HUES64 (cell line): Measurements from ENCODE around the gene POU1F1.

Experiments used
- H3K27ac ChIP-seq: 2 replicates; pipeline ENCODE4 v1.7.0; 2013; ENCODE audit warnings: low read depth, low read length, inconsistent platforms
- H3K27me3 ChIP-seq: 2 replicates; pipeline ENCODE4 v1.6.1; 2013; ENCODE audit warnings: mild to moderate bottlenecking, low read length; ENCODE audit not compliant: insufficient read depth
- H3K36me3 ChIP-seq: 2 replicates; pipeline ENCODE4 v1.6.1; 2013; ENCODE audit warnings: mild to moderate bottlenecking, low read length; ENCODE audit not compliant: insufficient read depth
- H3K4me1 ChIP-seq: 2 replicates; pipeline ENCODE4 v1.6.1; 2013; ENCODE audit warnings: mild to moderate bottlenecking, low read length, moderate library complexity; ENCODE audit not compliant: insufficient read depth
- H3K4me3 ChIP-seq: 2 replicates; pipeline ENCODE4 v1.5.1; 2013; ENCODE audit warnings: mild to moderate bottlenecking, low read length, moderate library complexity
- H3K9ac ChIP-seq: 2 replicates; pipeline ENCODE4 v1.6.1; 2013; ENCODE audit warnings: mild to moderate bottlenecking, low read depth, low read length
- H3K9me3 ChIP-seq: 2 replicates; pipeline ENCODE4 v1.6.1; 2013; ENCODE audit warnings: low read depth, low read length; ENCODE audit not compliant: insufficient read depth
- WGBS: fragments of 150-250, 120-280 bp; methylation state at CpG from one replicate; pipeline ENCODE4 v1.1.7; 2013; ENCODE audit warnings: missing lambda C conversion rate; 5-methylcytosine and 5-hydroxymethylcytosine counted together

POU1F1 gene

GRCh38 chr3:87298111-87298718 lies 21.8 kb upstream of the POU1F1 start:
- Histone ChIP-seq H3K4me3 (no peak overlapping the region), H3K27me3 (no peaks in the 10 kb centered on the region), H3K36me3 (no peaks in the 10 kb centered on the region), H3K9me3 (no peaks in the 10 kb centered on the region), H3K27ac (no peak overlapping the region), H3K9ac (no peak overlapping the region), H3K4me1 (no peaks in the 10 kb centered on the region)
- WGBS: 33% methylated on average over 2 of the region's 3 CpGs

- Histone ChIP-seq H3K4me1 (no peaks in the 10 kb centered on the region), H3K9ac (no peak overlapping the region), H3K27ac (no peak overlapping the region), H3K27me3 (no peaks in the 10 kb centered on the region), H3K4me3 (no peak overlapping the region), H3K36me3 (no peaks in the 10 kb centered on the region), H3K9me3 (no peaks in the 10 kb centered on the region)
- 94% methylated on average over 7 of the region's 8 CpGs for whole genome bisulfite sequencing
These were observed 12.1 kb upstream of the POU1F1 start for GRCh38 chr3:87288446-87288845.

DNA sequence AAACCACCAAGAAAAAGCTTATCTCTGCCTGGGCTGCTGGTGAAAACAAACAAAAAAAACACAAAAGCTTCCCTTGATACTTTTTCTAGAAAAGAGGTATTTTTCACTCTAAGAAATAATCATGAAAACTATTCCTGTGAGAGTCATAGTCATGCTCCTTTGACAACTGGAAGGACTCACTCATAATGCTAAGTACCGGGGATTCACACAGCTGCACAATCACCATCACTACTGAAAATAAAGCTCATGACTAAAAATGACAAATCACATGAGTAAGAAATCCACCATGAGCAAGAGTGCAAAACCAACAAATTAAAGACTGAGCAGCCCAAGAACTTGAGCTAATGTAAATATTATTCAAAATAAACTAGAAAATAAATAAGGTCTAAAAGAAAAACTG lies 10.6 kb upstream of the POU1F1 start:
- Histone ChIP-seq H3K9me3 (no peaks in the 10 kb centered on the region), H3K36me3 (no peaks in the 10 kb centered on the region), H3K9ac (no peak overlapping the region), H3K4me3 (no peak overlapping the region), H3K27ac (no peak overlapping the region), H3K27me3 (no peaks in the 10 kb centered on the region), H3K4me1 (no peaks in the 10 kb centered on the region)
- 95% methylated on average over 1 of the region's 1 CpG for WGBS

- WGBS: 92% methylated on average over 3 of the region's 4 CpGs
- Histone ChIP-seq H3K4me1 (no peaks in the 10 kb centered on the region; the same call in 1 of the 2 replicates), H3K4me3 (no peak overlapping the region)
These were observed 3.6 kb downstream of the POU1F1 start for GRCh38 chr3:87272718-87273341.

GRCh38 chr3:87270908-87271700 lies 5.3 kb downstream of the POU1F1 start:
- Histone ChIP-seq H3K27me3 (no peaks in the 10 kb centered on the region), H3K27ac (no peak overlapping the region), H3K9ac (no peak overlapping the region), H3K36me3 (no peaks in the 10 kb centered on the region), H3K4me1 (no peaks in the 10 kb centered on the region; the same call in 1 of the 2 replicates), H3K9me3 (no peaks in the 10 kb centered on the region), H3K4me3 (no peak overlapping the region)
- 85% methylated on average over 2 of the region's 4 CpGs for WGBS

More at GRCh38 chr3:87272718-87273341, 3.6 kb downstream of the POU1F1 start:
- Histone ChIP-seq H3K9ac (no peak overlapping the region), H3K36me3 (no peaks in the 10 kb centered on the region), H3K27me3 (no peaks in the 10 kb centered on the region), H3K9me3 (no peaks in the 10 kb centered on the region), H3K27ac (no peak overlapping the region)

DNA sequence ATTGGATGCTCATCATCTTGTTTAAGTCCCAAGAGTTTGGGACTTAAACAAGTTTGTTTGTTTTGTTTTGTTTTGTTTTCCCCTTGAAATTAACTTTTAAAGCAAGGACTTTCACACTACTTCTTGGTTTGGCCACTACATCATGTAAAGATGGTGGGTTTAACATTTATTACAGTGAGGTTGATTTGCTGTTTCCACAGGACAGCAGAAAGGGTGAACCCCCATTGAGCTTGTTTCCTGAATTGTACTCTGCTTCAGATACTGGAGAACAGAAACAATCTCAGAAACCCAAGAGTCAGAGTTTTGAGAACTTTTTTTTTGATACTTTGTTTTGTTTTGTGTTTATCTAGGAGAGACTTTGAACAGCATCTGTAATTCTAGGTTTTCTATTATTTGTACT lies 6.7 kb downstream of the POU1F1 start:
- Histone ChIP-seq H3K9me3 (no peaks in the 10 kb centered on the region), H3K36me3 (no peaks in the 10 kb centered on the region), H3K27me3 (no peaks in the 10 kb centered on the region), H3K4me1 (no peaks in the 10 kb centered on the region; the same call in 1 of the 2 replicates), H3K4me3 (no peak overlapping the region), H3K9ac (no peak overlapping the region), H3K27ac (no peak overlapping the region)

DNA sequence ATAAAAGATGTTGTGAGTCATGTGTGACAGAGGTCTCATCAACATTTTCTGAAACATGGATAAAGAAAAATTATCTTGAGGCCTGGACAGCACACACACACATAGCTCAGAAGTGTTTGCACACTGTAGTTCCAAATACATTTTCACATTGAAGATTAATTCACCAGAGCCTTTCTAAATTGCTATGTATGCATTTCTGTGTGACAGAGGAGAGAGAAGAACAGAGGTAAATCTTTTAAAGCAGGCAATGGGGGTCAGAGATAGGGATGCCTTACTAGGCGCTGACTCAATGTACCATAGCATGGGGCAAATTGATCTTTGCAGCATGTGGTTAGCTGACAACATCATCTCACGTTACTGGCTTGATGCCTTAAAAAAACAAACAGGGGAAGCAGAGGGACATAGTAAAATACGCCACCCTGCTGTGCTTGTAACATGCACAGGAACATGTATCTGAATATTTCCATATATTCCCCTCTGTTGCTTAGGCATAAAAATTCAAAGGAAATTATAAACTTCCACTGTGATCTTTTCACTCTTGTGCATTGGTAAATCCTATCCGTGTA lies 7.7 kb downstream of the POU1F1 start:
- H3K9ac ChIP-seq: no peak overlapping the region
- H3K9me3 ChIP-seq: no peaks in the 10 kb centered on the region
- H3K27ac ChIP-seq: no peak overlapping the region
- no peaks in the 10 kb centered on the region for H3K27me3 ChIP-seq
- no peaks in the 10 kb centered on the region for H3K36me3 ChIP-seq
- 78% methylated on average over 3 of the region's 4 CpGs for WGBS
- no peaks in the 10 kb centered on the region; the same call in none of the 2 replicates for H3K4me1 ChIP-seq
- no peak overlapping the region for H3K4me3 ChIP-seq

GRCh38 chr3:87267953-87268645 lies 8.3 kb downstream of the POU1F1 start:
- Histone ChIP-seq H3K4me1 (no peaks in the 10 kb centered on the region; the same call in none of the 2 replicates), H3K27me3 (no peaks in the 10 kb centered on the region), H3K36me3 (no peaks in the 10 kb centered on the region), H3K9me3 (no peaks in the 10 kb centered on the region), H3K4me3 (no peak overlapping the region), H3K27ac (no peak overlapping the region), H3K9ac (no peak overlapping the region)
- 95% methylated on average over 7 of the region's 8 CpGs for WGBS

GRCh38 chr3:87261925-87262324 lies 14.5 kb downstream of the POU1F1 start:
- no peaks in the 10 kb centered on the region; the same call in 1 of the 2 replicates for H3K4me1 ChIP-seq
- 98% methylated on average over 2 of the region's 2 CpGs for WGBS

GRCh38 chr3:87260270-87260669 lies 16.1 kb downstream of the POU1F1 start:
- 58% methylated on average over 4 of the region's 4 CpGs for WGBS
- H3K4me3 ChIP-seq: no peak overlapping the region
- H3K9ac ChIP-seq: no peak overlapping the region
- no peaks in the 10 kb centered on the region for H3K27me3 ChIP-seq
- peaks cover 4% of the 10 kb centered on the region; the same call in 1 of the 2 replicates for H3K36me3 ChIP-seq
- H3K4me1 ChIP-seq: no peaks in the 10 kb centered on the region; the same call in 1 of the 2 replicates
- H3K9me3 ChIP-seq: no peaks in the 10 kb centered on the region
- H3K27ac ChIP-seq: no peak overlapping the region

More at GRCh38 chr3:87261925-87262324, 14.5 kb downstream of the POU1F1 start:
- Histone ChIP-seq H3K9me3 (no peaks in the 10 kb centered on the region), H3K27ac (no peak overlapping the region), H3K4me3 (no peak overlapping the region), H3K27me3 (no peaks in the 10 kb centered on the region), H3K36me3 (no peaks in the 10 kb centered on the region), H3K9ac (no peak overlapping the region)
